HepG2 (cell line): ENCODE results near the gene CD151. TPM values are rescaled to one million over a fixed set of nuclear protein-coding genes. Genes with fewer than 3 reads are reported as not detected.

ENCODE experiments used
- DNMT1 ChIP-seq: sonication (generic); formaldehyde crosslinking; IDR thresholded peaks from 2 replicates; pipeline ENCODE4 v1.5.1; 2020; ENCODE audit warnings: mild to moderate bottlenecking, missing genetic modification reagents
- GATAD1 ChIP-seq: IDR thresholded peaks from 2 replicates; pipeline ENCODE4 v1.6.1; 2016; ENCODE audit warnings: missing genetic modification reagents, missing compliant biosample characterization
- HNRNPLL ChIP-seq: fragments of 200-400 bp; formaldehyde crosslinking; IDR thresholded peaks from 2 replicates; pipeline ENCODE4 v1.6.1; 2017; ENCODE audit warnings: mild to moderate bottlenecking, low read depth, low read length; ENCODE audit not compliant: poor library complexity, severe bottlenecking
- MEIS2 ChIP-seq: sonication (generic); formaldehyde crosslinking; IDR thresholded peaks from 2 replicates; pipeline ENCODE4 v1.9.0; 2021; ENCODE audit warnings: mild to moderate bottlenecking, missing genetic modification reagents
- MIER2 ChIP-seq: IDR thresholded peaks from 2 replicates; pipeline ENCODE4 v1.6.1; 2016; ENCODE audit warnings: missing biosample characterization, missing genetic modification reagents
- NR2F1 ChIP-seq, 2 experiments: fragments of 450-650 bp in 1 of 2; formaldehyde crosslinking in 1 of 2; IDR thresholded peaks; 2 replicates each; pipeline versions ENCODE4 v1.5.0 to v1.6.1; 2016 to 2020; ENCODE audit warnings: mild to moderate bottlenecking in 1 of 2, missing compliant biosample characterization in 1 of 2, missing genetic modification reagents in 1 of 2, moderate library complexity in 1 of 2
- RARG ChIP-seq: sonication (generic); formaldehyde crosslinking; IDR thresholded peaks from 2 replicates; pipeline ENCODE4 v1.4.0; 2020; ENCODE audit warnings: low read depth, mild to moderate bottlenecking, missing genetic modification reagents
- SP4 ChIP-seq: sonication (generic); formaldehyde crosslinking; IDR thresholded peaks from 2 replicates; pipeline ENCODE4 v1.8.1; 2023; ENCODE audit warnings: mild to moderate bottlenecking, missing genetic modification reagents
- ZNF234 ChIP-seq: sonication (generic); formaldehyde crosslinking; conservative IDR thresholded peaks from 2 replicates; pipeline ENCODE4 v1.5.1; 2020; ENCODE audit warnings: mild to moderate bottlenecking, missing genetic modification reagents
- ZNF354B ChIP-seq: sonication (generic); formaldehyde crosslinking; IDR thresholded peaks from 2 replicates; pipeline ENCODE4 v1.8.0; 2022; ENCODE audit warnings: mild to moderate bottlenecking, missing genetic modification reagents
- ZNF431 ChIP-seq: sonication (generic); formaldehyde crosslinking; IDR thresholded peaks from 2 replicates; pipeline ENCODE4 v1.9.0; 2022; ENCODE audit warnings: missing genetic modification reagents, low read depth, mild to moderate bottlenecking, borderline replicate concordance
- polyA plus RNA-seq, 8 experiments: library from polyadenylated mRNA; depleted of rRNA in 3 of 8; stranded (reverse) in 7 of 8; unstranded in 1 of 8; fragments of >200 nt; fragmentation: Illumina TruSeq in 4 of 8; extraction: Trizol in 4 of 8; gene quantifications; 2 replicates each; pipeline versions ENCODE4 v1.2.1 to v1.2.3, GENCODE V29; 2011 to 2016; ENCODE audit warnings: low read depth in 4 of 8, missing spikeins in 1 of 8, mixed read lengths in 1 of 8; ENCODE audit not compliant: insufficient read depth in 1 of 8
- total RNA-seq, 5 experiments: library from RNA; depleted of rRNA; stranded (reverse); fragments of >200 nt; fragmentation: Illumina TruSeq; extraction: Trizol; gene quantifications; 2 replicates each; pipeline ENCODE4 v1.2.3, GENCODE V29; 2016; ENCODE audit warnings: low read depth in 1 of 5
- TF ChIP-seq, protein P1 (sequence below): sonication (generic); formaldehyde crosslinking; IDR thresholded peaks from 2 replicates; pipeline ENCODE4 v1.5.0; 2020; ENCODE audit warnings: mild to moderate bottlenecking, missing genetic modification reagents
- TF ChIP-seq, protein P2 (sequence below): sonication (generic); formaldehyde crosslinking; IDR thresholded peaks from 2 replicates; pipeline ENCODE4 v1.8.0; 2022; ENCODE audit warnings: missing genetic modification reagents, low read depth, mild to moderate bottlenecking, borderline replicate concordance
- TF ChIP-seq, protein P3 (sequence below): sonication (generic); formaldehyde crosslinking; IDR thresholded peaks from 2 replicates; pipeline ENCODE4 v1.4.0; 2020; ENCODE audit warnings: low read depth, mild to moderate bottlenecking, missing genetic modification reagents
- TF ChIP-seq, protein P4 (sequence below): sonication (generic); formaldehyde crosslinking; IDR thresholded peaks from 2 replicates; pipeline ENCODE4 v1.4.0; 2020; ENCODE audit warnings: missing genetic modification reagents, mild to moderate bottlenecking, borderline replicate concordance
- TF ChIP-seq, protein P5 (sequence below): sonication (generic); formaldehyde crosslinking; IDR thresholded peaks from 2 replicates; pipeline ENCODE4 v1.4.0; 2020; ENCODE audit warnings: missing genetic modification reagents

The CD151 gene
- total and polyA plus RNA-seq, 2 of the 13 experiments (the other 11 are each of a cell fraction or from before 2014, with no cell fraction given): 125 to 197 TPM

DNA sequence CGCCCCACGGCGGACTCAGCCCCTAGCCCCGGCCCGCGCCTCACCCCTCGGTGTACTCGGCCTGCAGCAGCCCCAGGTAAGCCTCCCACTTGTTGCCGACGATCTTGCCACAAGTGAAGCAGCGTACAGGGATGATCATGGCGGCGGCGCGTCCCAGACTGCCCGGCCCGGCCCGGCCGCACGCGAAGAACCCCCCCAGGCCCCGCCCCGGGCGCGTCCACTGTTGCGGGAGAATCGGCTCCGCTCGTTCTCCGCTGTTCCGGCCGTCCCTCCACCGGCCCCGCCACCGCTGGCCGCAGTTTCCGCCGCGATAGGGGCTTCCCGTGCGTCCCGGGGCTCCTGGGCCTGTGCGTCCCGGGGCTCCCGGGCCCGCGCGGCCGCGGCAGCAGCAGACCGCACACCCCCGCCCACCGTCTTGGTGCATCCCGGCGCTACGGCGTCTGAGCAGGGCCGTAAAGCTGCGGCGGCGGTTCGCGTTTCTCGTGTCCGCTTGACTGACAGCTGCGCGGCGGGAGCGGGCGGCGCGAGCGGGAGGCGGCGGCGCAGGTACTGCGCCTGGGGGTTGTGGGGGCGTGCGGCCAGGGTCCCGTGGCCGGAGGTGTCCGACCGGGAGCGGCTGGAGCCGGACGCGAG lies 9.7 kb downstream of the CD151 start, which contains the start of the genes POLR2L and TSPAN4 (continued):
- peak; percentile 67 for TF ChIP-seq HNRNPLL
- no peak for TF ChIP-seq RARG (CRISPR knock-in tag)
- TF ChIP-seq NR2F1 (CRISPR knock-in tag; IDR thresholded peaks at IDR 0.05): no peak; a peak in 1 of 4 replicates
- TF ChIP-seq, protein P1, sequence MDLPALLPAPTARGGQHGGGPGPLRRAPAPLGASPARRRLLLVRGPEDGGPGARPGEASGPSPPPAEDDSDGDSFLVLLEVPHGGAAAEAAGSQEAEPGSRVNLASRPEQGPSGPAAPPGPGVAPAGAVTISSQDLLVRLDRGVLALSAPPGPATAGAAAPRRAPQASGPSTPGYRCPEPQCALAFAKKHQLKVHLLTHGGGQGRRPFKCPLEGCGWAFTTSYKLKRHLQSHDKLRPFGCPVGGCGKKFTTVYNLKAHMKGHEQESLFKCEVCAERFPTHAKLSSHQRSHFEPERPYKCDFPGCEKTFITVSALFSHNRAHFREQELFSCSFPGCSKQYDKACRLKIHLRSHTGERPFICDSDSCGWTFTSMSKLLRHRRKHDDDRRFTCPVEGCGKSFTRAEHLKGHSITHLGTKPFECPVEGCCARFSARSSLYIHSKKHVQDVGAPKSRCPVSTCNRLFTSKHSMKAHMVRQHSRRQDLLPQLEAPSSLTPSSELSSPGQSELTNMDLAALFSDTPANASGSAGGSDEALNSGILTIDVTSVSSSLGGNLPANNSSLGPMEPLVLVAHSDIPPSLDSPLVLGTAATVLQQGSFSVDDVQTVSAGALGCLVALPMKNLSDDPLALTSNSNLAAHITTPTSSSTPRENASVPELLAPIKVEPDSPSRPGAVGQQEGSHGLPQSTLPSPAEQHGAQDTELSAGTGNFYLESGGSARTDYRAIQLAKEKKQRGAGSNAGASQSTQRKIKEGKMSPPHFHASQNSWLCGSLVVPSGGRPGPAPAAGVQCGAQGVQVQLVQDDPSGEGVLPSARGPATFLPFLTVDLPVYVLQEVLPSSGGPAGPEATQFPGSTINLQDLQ (CRISPR knock-in tag): peak; percentile 56; the same call in 1 of the 2 replicates
- TF ChIP-seq, protein P2, sequence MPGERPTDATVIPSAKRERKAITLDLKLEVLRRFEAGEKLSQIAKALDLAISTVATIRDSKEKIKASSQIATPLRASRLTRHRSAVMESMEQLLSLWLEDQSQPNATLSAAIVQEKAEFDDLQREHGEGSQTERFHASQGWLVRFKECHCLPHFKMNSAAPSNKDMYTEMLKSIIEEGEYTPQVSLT (CRISPR knock-in tag): no peak
- peak; percentile 92; the same call in 1 of the 2 replicates for TF ChIP-seq ZNF354B
- TF ChIP-seq MEIS2 (CRISPR knock-in tag): peak; percentile 99
- TF ChIP-seq, protein P3, sequence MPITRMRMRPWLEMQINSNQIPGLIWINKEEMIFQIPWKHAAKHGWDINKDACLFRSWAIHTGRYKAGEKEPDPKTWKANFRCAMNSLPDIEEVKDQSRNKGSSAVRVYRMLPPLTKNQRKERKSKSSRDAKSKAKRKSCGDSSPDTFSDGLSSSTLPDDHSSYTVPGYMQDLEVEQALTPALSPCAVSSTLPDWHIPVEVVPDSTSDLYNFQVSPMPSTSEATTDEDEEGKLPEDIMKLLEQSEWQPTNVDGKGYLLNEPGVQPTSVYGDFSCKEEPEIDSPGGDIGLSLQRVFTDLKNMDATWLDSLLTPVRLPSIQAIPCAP: no peak
- no peak for TF ChIP-seq ZNF234
- TF ChIP-seq MIER2: no peak
- TF ChIP-seq GATAD1 (CRISPR knock-in tag): peak; percentile 86
- TF ChIP-seq, protein P4, sequence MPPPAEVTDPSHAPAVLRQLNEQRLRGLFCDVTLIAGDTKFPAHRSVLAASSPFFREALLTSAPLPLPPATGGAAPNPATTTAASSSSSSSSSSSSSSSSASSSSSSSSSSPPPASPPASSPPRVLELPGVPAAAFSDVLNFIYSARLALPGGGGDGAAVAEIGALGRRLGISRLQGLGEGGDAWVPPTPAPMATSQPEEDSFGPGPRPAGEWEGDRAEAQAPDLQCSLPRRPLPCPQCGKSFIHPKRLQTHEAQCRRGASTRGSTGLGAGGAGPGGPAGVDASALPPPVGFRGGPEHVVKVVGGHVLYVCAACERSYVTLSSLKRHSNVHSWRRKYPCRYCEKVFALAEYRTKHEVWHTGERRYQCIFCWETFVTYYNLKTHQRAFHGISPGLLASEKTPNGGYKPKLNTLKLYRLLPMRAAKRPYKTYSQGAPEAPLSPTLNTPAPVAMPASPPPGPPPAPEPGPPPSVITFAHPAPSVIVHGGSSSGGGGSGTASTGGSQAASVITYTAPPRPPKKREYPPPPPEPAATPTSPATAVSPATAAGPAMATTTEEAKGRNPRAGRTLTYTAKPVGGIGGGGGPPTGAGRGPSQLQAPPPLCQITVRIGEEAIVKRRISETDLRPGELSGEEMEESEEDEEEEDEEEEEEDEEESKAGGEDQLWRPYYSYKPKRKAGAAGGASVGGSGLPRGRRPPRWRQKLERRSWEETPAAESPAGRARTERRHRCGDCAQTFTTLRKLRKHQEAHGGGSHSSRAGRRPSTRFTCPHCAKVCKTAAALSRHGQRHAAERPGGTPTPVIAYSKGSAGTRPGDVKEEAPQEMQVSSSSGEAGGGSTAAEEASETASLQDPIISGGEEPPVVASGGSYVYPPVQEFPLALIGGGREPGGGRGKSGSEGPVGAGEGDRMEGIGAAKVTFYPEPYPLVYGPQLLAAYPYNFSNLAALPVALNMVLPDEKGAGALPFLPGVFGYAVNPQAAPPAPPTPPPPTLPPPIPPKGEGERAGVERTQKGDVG (CRISPR knock-in tag): no peak
- 0 out of 2 replicates have a peak, but pooled peaks have one; percentile 40 for TF ChIP-seq DNMT1 (CRISPR knock-in tag)
- TF ChIP-seq ZNF431: no peak; the same call in 1 of the 2 replicates
- peak; percentile 89 for TF ChIP-seq SP4
- TF ChIP-seq, protein P5, sequence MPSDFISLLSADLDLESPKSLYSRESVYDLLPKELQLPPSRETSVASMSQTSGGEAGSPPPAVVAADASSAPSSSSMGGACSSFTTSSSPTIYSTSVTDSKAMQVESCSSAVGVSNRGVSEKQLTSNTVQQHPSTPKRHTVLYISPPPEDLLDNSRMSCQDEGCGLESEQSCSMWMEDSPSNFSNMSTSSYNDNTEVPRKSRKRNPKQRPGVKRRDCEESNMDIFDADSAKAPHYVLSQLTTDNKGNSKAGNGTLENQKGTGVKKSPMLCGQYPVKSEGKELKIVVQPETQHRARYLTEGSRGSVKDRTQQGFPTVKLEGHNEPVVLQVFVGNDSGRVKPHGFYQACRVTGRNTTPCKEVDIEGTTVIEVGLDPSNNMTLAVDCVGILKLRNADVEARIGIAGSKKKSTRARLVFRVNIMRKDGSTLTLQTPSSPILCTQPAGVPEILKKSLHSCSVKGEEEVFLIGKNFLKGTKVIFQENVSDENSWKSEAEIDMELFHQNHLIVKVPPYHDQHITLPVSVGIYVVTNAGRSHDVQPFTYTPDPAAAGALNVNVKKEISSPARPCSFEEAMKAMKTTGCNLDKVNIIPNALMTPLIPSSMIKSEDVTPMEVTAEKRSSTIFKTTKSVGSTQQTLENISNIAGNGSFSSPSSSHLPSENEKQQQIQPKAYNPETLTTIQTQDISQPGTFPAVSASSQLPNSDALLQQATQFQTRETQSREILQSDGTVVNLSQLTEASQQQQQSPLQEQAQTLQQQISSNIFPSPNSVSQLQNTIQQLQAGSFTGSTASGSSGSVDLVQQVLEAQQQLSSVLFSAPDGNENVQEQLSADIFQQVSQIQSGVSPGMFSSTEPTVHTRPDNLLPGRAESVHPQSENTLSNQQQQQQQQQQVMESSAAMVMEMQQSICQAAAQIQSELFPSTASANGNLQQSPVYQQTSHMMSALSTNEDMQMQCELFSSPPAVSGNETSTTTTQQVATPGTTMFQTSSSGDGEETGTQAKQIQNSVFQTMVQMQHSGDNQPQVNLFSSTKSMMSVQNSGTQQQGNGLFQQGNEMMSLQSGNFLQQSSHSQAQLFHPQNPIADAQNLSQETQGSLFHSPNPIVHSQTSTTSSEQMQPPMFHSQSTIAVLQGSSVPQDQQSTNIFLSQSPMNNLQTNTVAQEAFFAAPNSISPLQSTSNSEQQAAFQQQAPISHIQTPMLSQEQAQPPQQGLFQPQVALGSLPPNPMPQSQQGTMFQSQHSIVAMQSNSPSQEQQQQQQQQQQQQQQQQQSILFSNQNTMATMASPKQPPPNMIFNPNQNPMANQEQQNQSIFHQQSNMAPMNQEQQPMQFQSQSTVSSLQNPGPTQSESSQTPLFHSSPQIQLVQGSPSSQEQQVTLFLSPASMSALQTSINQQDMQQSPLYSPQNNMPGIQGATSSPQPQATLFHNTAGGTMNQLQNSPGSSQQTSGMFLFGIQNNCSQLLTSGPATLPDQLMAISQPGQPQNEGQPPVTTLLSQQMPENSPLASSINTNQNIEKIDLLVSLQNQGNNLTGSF (CRISPR knock-in tag): peak; percentile 44; the same call in 1 of the 2 replicates
